Dendritic cell treated with granulocyte-macrophage colony-stimulating factor and Interleukin-4, amounts not matched to agents 40 ng/mL and 50 ng/mL, for 4 days (primary cell): Measurements from ENCODE around the gene NFIA.

Experiments used
- H3K27ac Mint-ChIP-seq: one replicate; pipeline ENCODE4 v1.8.0; 2022; ENCODE audit warnings: mild to moderate bottlenecking, mixed read lengths
- H3K27me3 Mint-ChIP-seq: one replicate; pipeline ENCODE4 v1.8.0; 2022; ENCODE audit warnings: mild to moderate bottlenecking, mixed read lengths
- H3K36me3 Mint-ChIP-seq: one replicate; pipeline ENCODE4 v1.8.0; 2022; ENCODE audit warnings: low read depth, mixed read lengths
- H3K4me1 Mint-ChIP-seq: one replicate; pipeline ENCODE4 v1.8.0; 2022; ENCODE audit warnings: low read depth, mixed read lengths
- H3K4me3 Mint-ChIP-seq: one replicate; pipeline ENCODE4 v1.8.0; 2022; ENCODE audit warnings: mild to moderate bottlenecking, moderate library complexity, mixed read lengths
- H3K9me3 Mint-ChIP-seq: one replicate; pipeline ENCODE4 v1.8.0; 2022; ENCODE audit warnings: mixed read lengths
- intact Hi-C: fragments of 100-400 bp; cut with micrococcal nuclease; formaldehyde crosslinking; loops from one replicate; pipeline ENCODE4 v1.15.0; 2022

Gene NFIA

DNA sequence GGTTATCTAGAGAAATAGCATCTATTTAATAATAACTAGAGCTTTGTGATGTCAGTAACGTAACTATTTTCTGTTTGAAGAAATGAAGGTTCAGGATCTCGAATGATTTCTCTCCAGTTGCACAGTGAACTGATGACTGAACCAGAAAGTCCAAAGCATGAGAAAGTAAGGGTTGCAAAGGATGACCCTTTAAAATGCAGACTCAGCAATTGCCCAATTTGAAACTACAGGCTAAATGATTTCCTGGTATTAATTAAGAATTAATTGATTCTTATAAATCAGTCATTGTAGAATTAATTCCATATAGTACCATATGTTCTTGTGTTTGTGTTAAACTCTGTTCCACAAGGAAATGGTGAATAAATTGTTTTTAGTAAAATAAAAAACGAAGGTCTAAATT lies 318.6 kb downstream of the NFIA start:
- Mint-ChIP-seq H3K4me1 (peaks cover 11% of the 10 kb centered on the region), H3K4me3 (no peak overlapping the region), H3K36me3 (no peaks in the 10 kb centered on the region), H3K27me3 (no peaks in the 10 kb centered on the region), H3K27ac (no peak overlapping the region), H3K9me3 (no peaks in the 10 kb centered on the region)
- intact Hi-C loops, result no loop called here

DNA sequence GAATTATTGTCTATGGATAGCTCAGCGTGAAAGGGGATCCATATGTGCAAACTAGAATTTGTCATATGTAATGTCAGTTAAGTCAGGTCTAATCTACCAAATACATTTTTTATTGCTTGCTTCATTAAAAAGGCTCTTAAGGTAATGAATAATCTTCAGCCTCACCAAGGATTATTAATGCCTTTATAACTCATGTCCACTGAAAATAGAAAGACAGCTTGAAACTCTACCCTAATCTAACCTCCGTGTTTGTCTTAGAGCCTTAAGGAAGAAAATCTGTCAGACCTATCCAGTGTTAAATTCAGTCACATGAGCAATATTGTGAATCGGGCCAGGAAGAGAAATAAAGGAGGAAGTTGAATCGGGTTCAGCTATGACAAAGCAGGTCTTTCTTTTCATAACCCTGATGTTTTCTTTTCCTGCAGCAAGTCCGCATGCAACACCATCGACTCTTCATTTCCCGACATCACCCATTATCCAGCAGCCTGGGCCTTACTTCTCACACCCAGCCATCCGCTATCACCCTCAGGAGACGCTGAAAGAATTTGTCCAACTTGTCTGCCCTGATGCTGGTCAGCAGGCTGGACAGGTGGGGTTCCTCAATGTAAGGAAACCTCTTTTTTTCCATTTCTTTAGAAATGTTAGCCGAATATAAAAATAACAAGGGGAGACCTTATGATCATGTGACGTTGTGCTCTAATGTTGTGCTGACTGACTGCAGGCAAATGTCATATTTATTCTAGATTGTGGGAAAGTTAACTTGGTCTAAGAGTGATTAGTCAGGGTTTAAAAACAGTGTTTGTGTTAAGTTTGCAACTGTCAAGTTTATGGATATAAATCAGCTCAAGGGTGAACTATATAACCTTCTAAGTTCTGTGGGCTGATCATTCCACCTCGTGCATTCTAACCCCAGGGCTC lies 321.6 kb downstream of the NFIA start:
- peaks cover 21% of the 10 kb centered on the region for H3K36me3 Mint-ChIP-seq
- H3K4me3 Mint-ChIP-seq, result peak overlapping the region; percentile 39
- H3K27me3 Mint-ChIP-seq, result no peaks in the 10 kb centered on the region
- H3K9me3 Mint-ChIP-seq, result no peaks in the 10 kb centered on the region
- peak overlapping the region; percentile 67 for H3K27ac Mint-ChIP-seq
- H3K4me1 Mint-ChIP-seq, result peaks cover 11% of the 10 kb centered on the region
- intact Hi-C loops, result no loop called here

DNA sequence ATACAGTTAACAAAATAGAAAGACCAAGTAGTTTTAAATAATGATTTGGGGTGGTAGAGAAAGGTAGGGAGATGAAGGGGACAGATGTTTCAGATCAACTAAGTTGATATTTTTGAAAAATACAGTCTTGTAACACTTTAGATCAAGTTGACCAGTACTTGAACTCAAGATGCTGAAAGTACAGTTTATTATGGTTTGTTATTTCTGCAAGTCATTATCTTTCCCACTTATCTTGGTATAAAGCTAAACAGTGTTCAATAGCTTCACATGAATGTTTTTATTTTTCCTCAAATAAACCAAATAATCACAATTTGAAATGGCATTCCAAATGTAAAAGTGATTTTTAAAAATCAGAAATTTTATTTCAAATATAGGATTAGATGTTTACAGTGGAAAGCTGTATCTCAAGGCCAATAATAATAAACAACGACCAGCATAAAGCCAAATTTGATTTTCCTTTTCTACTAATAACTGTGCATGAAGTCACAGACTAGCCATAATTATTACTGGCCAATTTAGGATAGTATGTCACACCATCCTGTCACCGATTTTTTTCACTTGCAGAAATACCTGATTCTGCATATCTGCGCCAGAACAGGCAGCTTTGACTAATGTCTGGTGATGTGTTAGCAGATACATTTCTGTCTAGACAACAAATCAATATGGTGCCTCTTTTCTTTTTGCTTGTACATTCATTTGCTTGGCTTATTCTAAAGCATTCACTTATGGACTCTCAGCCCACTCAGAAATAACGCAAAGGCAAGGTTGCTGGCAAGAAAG lies 322.4 kb downstream of the NFIA start:
- Mint-ChIP-seq H3K36me3 (peaks cover 21% of the 10 kb centered on the region), H3K27ac (peak overlapping the region; percentile 67), H3K4me1 (peaks cover 11% of the 10 kb centered on the region), H3K9me3 (no peaks in the 10 kb centered on the region), H3K4me3 (no peak overlapping the region), H3K27me3 (no peaks in the 10 kb centered on the region)
- intact Hi-C loops, result no loop called here

DNA sequence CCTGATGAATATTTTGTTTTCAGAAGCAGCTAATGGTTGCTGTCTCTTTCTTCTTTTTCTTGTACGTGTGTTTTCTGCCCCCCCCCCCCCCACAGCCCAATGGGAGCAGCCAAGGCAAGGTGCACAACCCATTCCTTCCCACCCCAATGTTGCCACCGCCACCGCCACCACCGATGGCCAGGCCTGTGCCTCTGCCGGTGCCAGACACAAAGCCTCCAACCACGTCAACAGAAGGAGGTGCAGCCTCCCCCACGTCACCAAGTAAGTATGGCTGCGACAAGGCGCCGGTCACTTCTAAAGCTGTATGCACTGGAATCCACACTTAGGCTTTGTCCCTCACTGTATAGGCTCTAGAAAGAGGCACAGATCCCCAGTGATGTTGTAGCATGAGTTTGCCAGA lies 324.1 kb downstream of the NFIA start:
- Mint-ChIP-seq H3K4me3 (no peak overlapping the region), H3K4me1 (peaks cover 11% of the 10 kb centered on the region), H3K36me3 (peaks cover 21% of the 10 kb centered on the region), H3K27ac (no peak overlapping the region), H3K9me3 (no peaks in the 10 kb centered on the region), H3K27me3 (no peaks in the 10 kb centered on the region)
- intact Hi-C loops, result no loop called here

DNA sequence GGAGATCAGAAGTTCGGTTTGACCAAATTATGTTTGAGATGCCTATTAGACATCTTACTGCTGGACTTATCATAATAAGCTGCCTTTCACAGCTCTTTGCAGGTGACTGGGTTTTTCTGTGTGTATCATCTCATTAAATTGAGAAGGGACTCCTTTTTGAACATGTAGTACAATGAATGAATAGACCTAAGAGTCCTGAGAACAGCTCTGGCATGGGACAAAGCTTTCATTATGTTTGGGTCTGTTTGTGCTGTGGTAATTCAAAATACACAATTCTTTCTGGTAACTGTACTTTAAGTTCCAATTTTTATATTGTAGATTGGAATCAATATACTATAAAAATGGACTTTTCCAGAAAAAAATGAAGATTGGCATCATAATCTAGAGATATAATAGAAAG lies 330.2 kb downstream of the NFIA start:
- H3K9me3 Mint-ChIP-seq, result no peaks in the 10 kb centered on the region
- H3K27ac Mint-ChIP-seq, result no peak overlapping the region
- H3K4me1 Mint-ChIP-seq, result no peaks in the 10 kb centered on the region
- peaks cover 14% of the 10 kb centered on the region for H3K36me3 Mint-ChIP-seq
- H3K4me3 Mint-ChIP-seq, result no peak overlapping the region
- H3K27me3 Mint-ChIP-seq, result no peaks in the 10 kb centered on the region
- intact Hi-C loops, result no loop called here

DNA sequence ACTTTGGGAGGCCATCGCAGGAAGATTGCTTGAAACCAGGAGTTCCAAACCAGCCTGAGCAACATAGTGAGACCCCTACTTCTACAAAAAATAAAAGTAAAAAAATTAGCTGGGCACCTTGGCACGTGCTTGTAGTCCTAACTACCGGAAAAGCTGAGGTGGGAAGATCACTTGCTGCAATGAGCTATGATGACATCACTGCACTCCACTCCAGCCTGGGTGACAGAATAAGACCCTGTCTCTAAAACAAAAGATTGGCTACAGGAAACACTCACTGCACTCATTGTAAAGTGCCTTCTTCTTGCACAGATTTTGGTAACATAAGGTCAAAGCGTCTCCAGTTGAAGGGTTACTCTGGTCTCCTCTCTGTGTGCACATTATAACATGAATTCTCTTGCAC lies 336.8 kb downstream of the NFIA start:
- Mint-ChIP-seq H3K4me3 (no peak overlapping the region), H3K9me3 (no peaks in the 10 kb centered on the region), H3K36me3 (peaks cover 6% of the 10 kb centered on the region), H3K4me1 (peaks cover 9% of the 10 kb centered on the region), H3K27ac (no peak overlapping the region), H3K27me3 (no peaks in the 10 kb centered on the region)
- intact Hi-C loops, result no loop called here

DNA sequence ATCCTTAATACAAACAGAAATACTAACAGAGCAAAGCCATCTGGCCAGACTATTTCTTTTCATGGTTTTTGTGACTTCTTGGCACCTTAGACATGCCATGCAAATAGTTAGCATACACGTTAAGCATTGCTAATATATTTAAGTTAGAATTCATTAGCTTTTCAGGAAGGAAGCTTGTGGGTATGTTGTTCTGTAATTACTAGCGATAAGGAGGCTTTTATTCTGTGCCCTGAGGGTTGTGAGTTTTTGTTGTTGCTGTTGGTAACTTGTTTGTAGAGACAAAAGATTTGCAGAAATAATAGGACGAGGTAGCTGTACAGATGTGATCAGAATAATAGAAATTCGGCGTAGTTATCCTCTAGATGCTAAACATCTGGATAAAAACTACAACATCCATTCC lies 337.3 kb downstream of the NFIA start:
- no peak overlapping the region for H3K4me3 Mint-ChIP-seq
- no peak overlapping the region for H3K27ac Mint-ChIP-seq
- no peaks in the 10 kb centered on the region for H3K9me3 Mint-ChIP-seq
- peaks cover 13% of the 10 kb centered on the region for H3K4me1 Mint-ChIP-seq
- peaks cover 6% of the 10 kb centered on the region for H3K36me3 Mint-ChIP-seq
- intact Hi-C loops, result no loop called here
- no peaks in the 10 kb centered on the region for H3K27me3 Mint-ChIP-seq

DNA sequence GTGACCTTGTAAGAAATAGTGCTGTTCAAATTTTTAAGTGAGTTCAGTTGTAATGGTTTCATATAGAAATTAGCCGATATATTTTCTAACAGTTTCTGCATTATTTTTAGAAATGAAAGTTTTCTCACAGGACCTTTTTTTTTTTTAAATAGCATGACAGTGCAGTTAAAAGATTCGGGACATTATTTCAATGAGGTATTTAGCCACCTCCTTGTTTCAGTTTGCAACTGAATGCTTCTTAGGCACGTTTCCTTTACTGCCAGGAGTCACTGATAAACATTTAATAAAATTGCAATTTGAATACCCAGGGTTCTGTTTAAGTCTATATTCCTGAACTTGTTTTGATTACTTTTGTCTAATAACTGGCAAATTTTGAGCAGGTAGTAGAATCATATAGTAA lies 337.9 kb downstream of the NFIA start:
- Mint-ChIP-seq H3K9me3 (no peaks in the 10 kb centered on the region), H3K4me1 (peaks cover 13% of the 10 kb centered on the region), H3K4me3 (no peak overlapping the region), H3K27ac (no peak overlapping the region), H3K27me3 (no peaks in the 10 kb centered on the region), H3K36me3 (peaks cover 2% of the 10 kb centered on the region)
- intact Hi-C loops, result no loop called here

DNA sequence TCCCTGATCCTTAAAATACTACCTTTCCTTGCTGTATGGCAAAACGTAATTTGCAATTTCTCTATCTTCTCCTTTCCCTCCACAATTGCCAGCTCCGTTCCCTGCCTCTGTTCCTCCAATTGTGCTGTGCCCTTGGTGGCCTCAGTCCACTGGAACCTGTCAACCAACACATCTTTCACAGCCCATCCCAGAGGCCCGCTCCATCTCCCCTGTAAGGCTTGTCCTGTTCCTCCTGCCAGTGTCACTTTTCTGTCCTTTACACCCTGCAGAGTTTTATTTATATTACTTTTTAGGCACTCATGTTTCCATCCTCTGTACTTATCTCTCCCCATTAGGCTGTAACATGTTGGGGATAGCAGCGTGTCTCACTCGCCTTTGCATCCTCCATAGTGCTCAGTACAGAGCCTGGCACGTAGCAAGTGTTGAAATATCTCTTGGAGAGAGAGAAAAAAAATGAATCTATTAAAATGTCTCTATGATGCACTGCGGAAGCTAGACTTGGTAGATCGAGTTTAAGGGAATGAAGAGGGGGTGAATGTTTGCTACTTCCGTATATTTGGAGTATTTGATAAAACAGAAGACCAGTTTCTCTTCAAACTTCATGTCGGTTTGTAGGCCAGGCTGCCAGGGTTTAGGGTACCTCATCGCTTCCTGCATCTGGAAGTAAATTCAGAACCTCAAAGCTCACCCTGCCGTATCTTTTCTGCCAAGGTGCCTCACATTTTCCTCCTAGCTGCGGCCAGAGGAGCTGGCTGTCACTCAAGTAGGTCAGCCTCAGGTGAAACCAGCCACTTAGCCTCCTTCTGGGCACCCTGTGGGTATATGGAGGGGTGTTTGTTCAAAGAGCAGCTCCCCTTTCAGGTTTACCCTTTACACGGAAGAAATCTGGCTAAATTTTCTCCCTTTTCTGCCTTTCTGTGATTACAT lies 338.8 kb downstream of the NFIA start:
- Mint-ChIP-seq H3K36me3 (no peaks in the 10 kb centered on the region), H3K27ac (no peak overlapping the region), H3K9me3 (no peaks in the 10 kb centered on the region), H3K27me3 (no peaks in the 10 kb centered on the region), H3K4me1 (peaks cover 13% of the 10 kb centered on the region), H3K4me3 (no peak overlapping the region)
- intact Hi-C loops, result no loop called here

DNA sequence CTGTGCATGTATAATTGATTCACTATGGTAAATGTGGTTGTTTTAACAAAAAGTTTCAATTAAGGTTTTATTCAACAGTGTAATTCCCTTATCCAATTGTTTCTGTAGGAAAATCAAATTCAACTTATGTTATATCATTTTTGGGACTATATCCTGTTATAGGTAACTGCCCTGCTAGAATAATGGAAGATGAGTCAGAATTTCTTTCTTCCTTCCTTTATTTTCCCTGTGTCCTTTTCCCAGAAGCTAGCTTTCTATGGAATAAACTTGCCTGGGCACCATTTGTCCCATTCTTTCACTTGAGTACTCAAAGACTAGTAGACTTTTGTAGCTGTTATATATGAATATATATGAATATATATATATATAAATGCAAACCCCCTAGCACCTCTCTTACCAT lies 341.3 kb downstream of the NFIA start:
- no peak overlapping the region for H3K27ac Mint-ChIP-seq
- no peak overlapping the region for H3K4me3 Mint-ChIP-seq
- intact Hi-C loops, result no loop called here
- peaks cover 7% of the 10 kb centered on the region for H3K36me3 Mint-ChIP-seq
- no peaks in the 10 kb centered on the region for H3K9me3 Mint-ChIP-seq
- no peaks in the 10 kb centered on the region for H3K27me3 Mint-ChIP-seq
- H3K4me1 Mint-ChIP-seq, result peaks cover 13% of the 10 kb centered on the region

DNA sequence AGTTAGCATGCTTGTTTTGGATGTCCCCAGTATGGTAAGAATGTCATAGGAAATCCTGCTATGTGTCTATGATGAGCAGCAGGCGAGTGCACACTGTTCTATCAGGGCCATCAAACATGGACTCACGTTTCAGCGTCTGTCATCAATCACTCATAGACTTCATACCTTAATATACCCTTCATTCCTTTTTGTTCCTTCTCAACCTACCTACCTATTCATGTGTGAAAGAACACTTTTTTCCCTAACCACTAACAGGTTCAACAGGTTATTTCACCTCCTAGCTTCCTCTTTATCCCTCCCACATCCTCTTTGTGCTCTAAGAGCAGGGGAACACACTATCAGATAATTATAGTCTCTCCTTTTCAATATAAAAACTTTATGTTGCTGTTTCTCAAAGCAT lies 342.0 kb downstream of the NFIA start:
- Mint-ChIP-seq H3K27ac (no peak overlapping the region), H3K4me3 (no peak overlapping the region), H3K36me3 (peaks cover 7% of the 10 kb centered on the region), H3K9me3 (no peaks in the 10 kb centered on the region), H3K27me3 (no peaks in the 10 kb centered on the region), H3K4me1 (peaks cover 11% of the 10 kb centered on the region)
- intact Hi-C loops, result no loop called here

DNA sequence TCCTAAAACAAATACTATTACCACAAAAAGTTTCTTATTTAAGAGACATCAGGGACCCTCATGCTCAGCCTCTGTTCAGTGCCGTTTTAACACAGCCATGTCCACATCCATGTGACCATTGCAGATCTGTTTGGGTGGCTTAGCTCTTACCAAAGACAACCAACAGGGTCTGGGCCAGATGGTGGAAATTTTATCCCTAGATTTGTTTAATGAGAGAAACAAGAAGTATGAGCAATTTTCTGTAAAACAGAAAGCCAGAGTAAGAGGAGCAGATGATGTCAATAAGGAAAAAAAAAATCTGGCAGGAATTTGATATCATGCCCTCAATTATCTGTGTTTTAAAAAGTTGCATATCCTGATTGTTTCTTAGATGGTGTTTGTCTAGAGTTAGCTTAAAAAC lies 342.7 kb downstream of the NFIA start:
- Mint-ChIP-seq H3K4me1 (peaks cover 5% of the 10 kb centered on the region), H3K4me3 (no peak overlapping the region), H3K36me3 (peaks cover 7% of the 10 kb centered on the region), H3K27me3 (no peaks in the 10 kb centered on the region), H3K27ac (no peak overlapping the region), H3K9me3 (no peaks in the 10 kb centered on the region)
- intact Hi-C loops, result no loop called here

DNA sequence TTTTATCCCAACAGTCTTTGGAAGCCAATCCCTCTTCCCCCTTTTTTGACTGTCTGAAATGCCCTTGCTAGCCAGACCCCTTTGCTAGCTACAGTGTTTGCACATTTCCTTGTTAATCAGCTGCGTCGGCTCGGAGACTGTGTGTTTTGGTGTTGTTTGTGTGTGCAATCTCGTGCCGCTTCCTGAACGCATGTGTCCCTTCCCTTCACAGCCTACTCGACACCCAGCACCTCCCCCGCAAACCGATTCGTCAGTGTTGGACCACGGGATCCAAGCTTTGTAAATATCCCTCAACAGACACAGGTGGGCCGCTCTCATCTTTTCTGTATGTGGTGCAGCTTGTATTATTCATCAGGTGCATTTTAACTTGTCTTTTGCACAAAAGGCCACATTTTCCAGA lies 343.9 kb downstream of the NFIA start:
- Mint-ChIP-seq H3K4me3 (no peak overlapping the region), H3K27ac (no peak overlapping the region)

DNA sequence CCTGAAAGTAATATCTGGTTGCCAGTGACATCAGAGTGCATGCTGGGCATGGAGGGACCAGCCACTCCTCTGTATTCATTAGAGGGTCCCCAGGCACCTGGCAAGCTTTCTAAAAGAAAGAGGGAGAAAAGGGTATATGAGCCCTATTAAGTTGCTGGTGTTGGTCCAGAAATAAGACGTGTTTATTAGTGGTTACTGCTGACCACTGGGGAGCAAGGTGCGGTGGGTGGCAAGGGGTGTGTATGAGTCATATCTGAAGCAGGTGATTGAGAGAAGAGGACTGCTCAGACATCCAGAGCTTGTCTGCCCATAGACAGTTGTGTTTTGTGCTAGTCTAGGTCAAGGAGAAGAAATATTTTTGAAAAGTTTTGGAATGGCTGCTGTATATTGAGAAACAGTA lies 344.5 kb downstream of the NFIA start:
- Mint-ChIP-seq H3K27ac (no peak overlapping the region), H3K36me3 (peaks cover 7% of the 10 kb centered on the region), H3K9me3 (no peaks in the 10 kb centered on the region), H3K4me1 (peaks cover 5% of the 10 kb centered on the region), H3K27me3 (no peaks in the 10 kb centered on the region), H3K4me3 (no peak overlapping the region)
- intact Hi-C loops, result no loop called here

More for the DNA sequence above, 343.9 kb downstream of the NFIA start:
- intact Hi-C loops, result no loop called here
- Mint-ChIP-seq H3K4me1 (peaks cover 5% of the 10 kb centered on the region), H3K9me3 (no peaks in the 10 kb centered on the region), H3K36me3 (peaks cover 7% of the 10 kb centered on the region), H3K27me3 (no peaks in the 10 kb centered on the region)
